Colon (tissue), 2 donors: ENCODE data around the gene CUBN.

Source experiments
- FAIRE-seq: peaks from 2 replicates; lab custom pipeline; 2012; peaks lifted over from hg19 to GRCh38; lab: Jason Lieb, UNC
- donor health status: control.
- donor health status: control.

Gene CUBN

GRCh38 chr10:17068953-17069352 is 60.7 kb downstream of the CUBN start:
- no peak for FAIRE-seq

- FAIRE-seq, result no peak
Observed at GRCh38 chr10:17067376-17068264, 62.0 kb downstream of the CUBN start.

- FAIRE-seq, result no peak
Observed at GRCh38 chr10:17066807-17067206, 62.8 kb downstream of the CUBN start.

GRCh38 chr10:17066000-17066399 is 63.6 kb downstream of the CUBN start:
- FAIRE-seq, result no peak

GRCh38 chr10:17065273-17065672 is 64.3 kb downstream of the CUBN start:
- FAIRE-seq, result no peak

GRCh38 chr10:17064435-17064834 is 65.2 kb downstream of the CUBN start:
- no peak for FAIRE-seq

GRCh38 chr10:17062955-17063484 is 66.6 kb downstream of the CUBN start:
- FAIRE-seq, result no peak

GRCh38 chr10:17062493-17062892 is 67.1 kb downstream of the CUBN start:
- FAIRE-seq, result no peak

GRCh38 chr10:17062009-17062408 is 67.6 kb downstream of the CUBN start:
- FAIRE-seq, result no peak

- no peak for FAIRE-seq
Observed at GRCh38 chr10:17061418-17061817, 68.2 kb downstream of the CUBN start.

GRCh38 chr10:17060289-17060688 is 69.3 kb downstream of the CUBN start:
- FAIRE-seq, result no peak

- no peak for FAIRE-seq
Observed at GRCh38 chr10:17059197-17059688, 70.4 kb downstream of the CUBN start.

GRCh38 chr10:17058093-17058492 is 71.5 kb downstream of the CUBN start:
- no peak for FAIRE-seq

GRCh38 chr10:17056781-17057428 is 72.7 kb downstream of the CUBN start:
- FAIRE-seq, result no peak

- no peak for FAIRE-seq
Observed at GRCh38 chr10:17053513-17053912, 76.1 kb downstream of the CUBN start.

GRCh38 chr10:17053061-17053460 is 76.5 kb downstream of the CUBN start:
- FAIRE-seq, result peak; percentile 64

GRCh38 chr10:17051851-17052250 is 77.8 kb downstream of the CUBN start:
- no peak for FAIRE-seq

- FAIRE-seq, result no peak
Observed at GRCh38 chr10:17049195-17049594, 80.4 kb downstream of the CUBN start.

GRCh38 chr10:17047908-17048307 is 81.7 kb downstream of the CUBN start:
- FAIRE-seq, result no peak

- no peak for FAIRE-seq
Observed at GRCh38 chr10:17046989-17047388, 82.6 kb downstream of the CUBN start.

- no peak for FAIRE-seq
Observed at GRCh38 chr10:17043586-17043985, 86.0 kb downstream of the CUBN start.

- no peak for FAIRE-seq
Observed at GRCh38 chr10:17041626-17042520, 87.7 kb downstream of the CUBN start.
